GM12878 (cell line): ENCODE data around the gene ZNF469.

Experiments
- E2F4 ChIP-seq: IDR thresholded peaks from 2 replicates; pipeline ENCODE4 v1.6.1; 2012; ENCODE audit warnings: low read depth, low read length, improper control_type of control experiment
- EGR1 ChIP-seq, 2 experiments: IDR thresholded peaks; 1 replicate in 1 of 2; 2 replicates in 1 of 2; pipeline ENCODE4 v1.6.1; 2011 to 2012; ENCODE audit warnings: low read depth in 2 of 2, low read length in 2 of 2, borderline replicate concordance in 1 of 2, mild to moderate bottlenecking in 1 of 2, moderate library complexity in 1 of 2
- EZH2 ChIP-seq: IDR thresholded peaks from 2 replicates; pipeline ENCODE4 v1.6.1; 2012; ENCODE audit warnings: low read depth, mild to moderate bottlenecking, control low read depth, inconsistent platforms, low read length, borderline replicate concordance; ENCODE audit not compliant: control insufficient read depth
- HDGF ChIP-seq: fragments of 450-650 bp; IDR thresholded peaks from 2 replicates; pipeline ENCODE4 v1.6.1; 2016; ENCODE audit warnings: antibody characterized with exemption
- PBX3 ChIP-seq: IDR thresholded peaks from 2 replicates; pipeline ENCODE4 v1.6.1; 2011; ENCODE audit warnings: mild to moderate bottlenecking, low read depth, low read length, moderate library complexity; ENCODE audit not compliant: insufficient replicate concordance
- POLR2A ChIP-seq: IDR thresholded peaks from 2 replicates; pipeline ENCODE4 v1.6.1; 2011; ENCODE audit warnings: low read depth, mild to moderate bottlenecking, low read length
- POLR2AphosphoS5 ChIP-seq: IDR thresholded peaks from 2 replicates; pipeline ENCODE4 v1.6.1; 2011; ENCODE audit warnings: mild to moderate bottlenecking, low read length, inconsistent platforms
- SIX5 ChIP-seq: IDR thresholded peaks from 2 replicates; pipeline ENCODE4 v1.6.1; 2011; ENCODE audit warnings: mild to moderate bottlenecking, low read depth, low read length, moderate library complexity; ENCODE audit not compliant: severe bottlenecking

- TF ChIP-seq EZH2 (no peak), HDGF (no peak), E2F4 (no peak), POLR2A (no peak), PBX3 (no peak), EGR1 (IDR thresholded peaks at IDR 0.05; ENCODE audit: borderline replicate concordance in 1 of 2, low read depth in 2 of 2, low read length in 2 of 2) (no peak), POLR2AphosphoS5 (no peak), SIX5 (no peak)
These were observed 5.3 kb downstream of the ZNF469 start for GRCh38 chr16:88387941-88388627.
